Measurements from ENCODE around the gene CIDEC.

CIDEC gene

GRCh38 chr3:9820543-9820942, 59.5 kb downstream of the CIDEC start:
- no peaks in the 10 kb centered on the region for H3K4me1 Mint-ChIP-seq
- no peak overlapping the region for H3K4me3 Mint-ChIP-seq
- no peaks in the 10 kb centered on the region for H3K36me3 Mint-ChIP-seq
- H3K9me3 Mint-ChIP-seq, result no peaks in the 10 kb centered on the region
- no peak overlapping the region for H3K27ac Mint-ChIP-seq
- no peaks in the 10 kb centered on the region for H3K27me3 Mint-ChIP-seq

- H3K4me3 Mint-ChIP-seq, result no peak overlapping the region
- H3K9me3 Mint-ChIP-seq, result no peaks in the 10 kb centered on the region
- no peak overlapping the region for H3K27ac Mint-ChIP-seq
- no peaks in the 10 kb centered on the region for H3K27me3 Mint-ChIP-seq
- H3K4me1 Mint-ChIP-seq, result no peaks in the 10 kb centered on the region
- no peaks in the 10 kb centered on the region for H3K36me3 Mint-ChIP-seq
These were observed 61.3 kb downstream of the CIDEC start for GRCh38 chr3:9818666-9819335.

GRCh38 chr3:9817436-9817835, 62.6 kb downstream of the CIDEC start:
- no peaks in the 10 kb centered on the region for H3K36me3 Mint-ChIP-seq
- no peaks in the 10 kb centered on the region for H3K9me3 Mint-ChIP-seq
- no peaks in the 10 kb centered on the region for H3K4me1 Mint-ChIP-seq
- H3K4me3 Mint-ChIP-seq, result no peak overlapping the region
- no peak overlapping the region for H3K27ac Mint-ChIP-seq
- no peaks in the 10 kb centered on the region for H3K27me3 Mint-ChIP-seq

Data from activated naive CD4-positive, alpha-beta T cell treated with anti-CD3 and anti-CD28 coated beads, Interleukin-2, amount 50 U/mL, for 24 hours (primary cell).